HG03025 (cell line): ENCODE results near the gene LGALS7B.
"Not testable (repeated sequence)": the region's sequence is repeated elsewhere in the genome, so short reads cannot be mapped to it uniquely, and the experiment has no call there.

Experiments
- ATAC-seq: cut with Tn5 transposase; IDR thresholded peaks from one replicate; pipeline ENCODE4 v1.9.1; 2021; ENCODE audit warnings: mild to moderate bottlenecking, moderate library complexity; ENCODE audit not compliant: unreplicated experiment, low FRiP score

The LGALS7B gene

GRCh38 chr19:38788478-38789243 is at the start of gene LGALS7B:
Gene LGALS7B, plus strand, starts transcription at chr19:38789200. Its CDS starts 27 bp downstream, at chr19:38789227.
- ATAC-seq, result no peak

DNA sequence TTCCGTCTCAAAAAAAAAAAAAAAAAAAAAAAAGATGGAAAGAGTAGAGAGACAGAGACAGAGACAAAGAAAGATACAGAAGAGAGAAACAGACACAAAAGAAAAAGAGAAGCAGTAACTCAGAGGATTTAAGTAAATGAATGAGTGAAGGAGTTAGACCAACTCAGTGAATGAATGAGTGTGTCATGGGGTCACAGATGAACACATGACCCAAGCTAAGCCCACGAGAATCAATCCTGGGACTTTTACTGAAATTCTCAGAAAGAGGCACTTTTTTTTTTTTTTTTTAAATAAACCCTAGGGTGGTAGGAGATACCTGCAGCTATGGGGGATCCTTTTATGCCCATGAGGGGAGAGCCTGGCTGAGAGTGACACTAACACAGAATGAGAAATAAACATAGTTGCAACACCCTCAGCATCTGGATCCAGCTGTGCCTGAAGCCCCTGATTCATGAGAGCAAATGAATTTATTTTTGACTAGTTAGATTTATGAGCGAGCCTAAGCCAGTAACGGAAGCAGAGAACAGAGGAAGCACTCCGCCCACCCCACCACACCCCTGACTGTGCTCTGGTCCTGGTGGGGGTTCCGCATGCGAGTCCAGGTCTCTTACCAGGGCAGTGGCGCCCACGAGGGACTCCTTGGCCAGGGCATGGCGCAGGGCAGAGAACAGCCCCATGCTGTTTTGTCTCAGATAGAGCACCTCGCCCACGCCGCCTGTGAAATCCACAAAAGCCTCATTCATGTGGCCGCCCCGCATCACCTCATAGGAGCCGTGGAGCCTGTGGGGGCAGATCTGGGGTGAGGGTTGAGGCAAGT is 49.4 kb upstream of the LGALS7B start:
- ATAC-seq, result no peak

GRCh38 chr19:38740257-38740592 is 48.8 kb upstream of the LGALS7B start:
- no peak for ATAC-seq

- ATAC-seq, result no peak
Observed at GRCh38 chr19:38740932-38741331, 48.1 kb upstream of the LGALS7B start.

DNA sequence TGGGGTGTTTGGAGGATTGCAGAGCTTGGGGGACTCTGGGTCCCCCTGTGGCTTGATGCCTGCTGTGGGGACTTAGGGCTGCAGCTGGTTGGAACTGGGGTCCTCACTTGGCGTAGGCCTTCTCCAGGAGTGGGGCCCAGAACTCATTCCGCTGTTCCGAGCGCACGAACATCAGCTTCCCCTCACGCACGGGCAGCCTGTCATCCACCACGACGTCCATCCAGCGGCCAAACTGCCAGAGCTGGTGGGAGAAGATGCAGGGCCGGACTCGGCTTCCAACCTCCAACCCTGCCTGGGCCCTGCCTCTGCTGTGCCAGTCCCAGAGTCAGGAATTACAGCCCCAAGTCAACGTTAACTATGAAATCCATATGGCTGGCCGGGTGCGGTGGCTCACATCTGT is 47.3 kb upstream of the LGALS7B start:
- no peak for ATAC-seq

- no peak for ATAC-seq
Observed at GRCh38 chr19:38742296-38742695, 46.7 kb upstream of the LGALS7B start.

DNA sequence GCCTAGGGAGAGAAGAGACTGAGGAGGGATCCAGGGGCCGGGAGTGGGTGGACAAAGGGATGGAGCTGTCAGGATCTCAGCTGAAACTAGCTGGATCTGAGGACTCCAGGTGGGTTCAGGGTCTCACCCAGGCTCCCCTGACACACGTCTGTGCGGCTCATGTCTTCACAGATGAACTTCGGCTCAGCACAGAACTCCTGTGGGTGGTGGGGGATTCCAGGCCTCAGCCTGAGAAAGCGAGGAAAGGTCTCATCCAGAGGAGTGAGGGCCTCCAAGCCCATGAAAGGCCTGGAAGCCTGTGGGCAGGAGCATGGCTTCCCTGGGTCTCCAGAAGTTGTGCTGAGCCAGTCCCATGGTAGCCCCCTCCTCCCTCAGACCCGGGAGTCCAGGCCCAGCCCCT is 46.1 kb upstream of the LGALS7B start:
- no peak for ATAC-seq

DNA sequence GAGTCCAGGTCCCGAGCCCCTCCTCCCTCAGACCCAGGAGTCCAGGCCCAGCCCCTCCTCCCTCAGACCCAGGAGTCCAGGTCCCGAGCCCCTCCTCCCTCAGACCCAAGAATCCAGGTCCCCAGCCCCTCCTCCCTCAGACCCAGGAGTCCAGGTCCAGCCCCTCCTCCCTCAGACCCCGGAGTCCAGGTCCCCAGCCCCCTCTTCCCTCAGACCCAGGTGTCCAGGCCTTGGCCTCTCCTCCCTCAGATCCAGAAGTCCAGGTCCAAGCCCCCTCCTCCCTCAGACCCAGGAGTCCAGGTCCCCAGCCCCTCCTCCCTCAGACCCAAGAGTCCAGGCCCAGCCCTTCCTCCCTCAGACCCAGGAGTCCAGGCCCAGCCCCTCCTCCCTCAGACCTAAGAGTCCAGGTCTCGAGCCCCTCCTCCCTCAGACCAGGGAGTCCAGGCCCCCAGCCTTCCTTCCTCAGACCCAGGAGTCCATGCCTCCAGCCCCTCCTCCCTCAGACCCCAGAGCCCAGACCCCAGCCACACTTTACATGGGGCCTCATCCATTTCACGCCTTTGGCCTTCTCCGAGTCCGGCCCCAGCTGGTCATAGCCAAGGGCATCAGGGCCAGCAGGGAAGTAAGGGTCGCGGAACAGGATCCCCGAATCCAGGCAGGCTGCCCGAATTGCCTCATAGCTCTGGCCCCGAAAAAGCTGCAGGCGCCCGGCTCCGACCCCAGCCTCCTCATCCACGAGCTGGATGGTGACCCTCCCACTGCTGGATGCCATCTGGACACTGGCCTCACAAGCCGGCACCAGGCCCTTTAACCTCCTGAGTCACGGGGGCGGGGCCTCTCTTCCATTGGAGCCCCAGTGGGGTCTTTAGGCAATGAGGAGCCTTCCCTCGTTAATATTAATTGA is 45.4 kb upstream of the LGALS7B start:
- no peak for ATAC-seq

- no peak for ATAC-seq
Observed at GRCh38 chr19:38744298-38744681, 44.7 kb upstream of the LGALS7B start, which contains the start of gene CAPN12. Gene CAPN12, minus strand, starts transcription at chr19:38744474. Its CDS starts 309 bp downstream, at chr19:38744165.

GRCh38 chr19:38744874-38745273 is 44.1 kb upstream of the LGALS7B start:
- ATAC-seq, result no peak

- no peak for ATAC-seq
Observed at GRCh38 chr19:38745316-38745715, 43.7 kb upstream of the LGALS7B start.

- ATAC-seq, result not testable (repeated sequence)
Observed at GRCh38 chr19:38753783-38754182, 35.2 kb upstream of the LGALS7B start.

GRCh38 chr19:38754196-38754595 is 34.8 kb upstream of the LGALS7B start:
- not testable (repeated sequence) for ATAC-seq

DNA sequence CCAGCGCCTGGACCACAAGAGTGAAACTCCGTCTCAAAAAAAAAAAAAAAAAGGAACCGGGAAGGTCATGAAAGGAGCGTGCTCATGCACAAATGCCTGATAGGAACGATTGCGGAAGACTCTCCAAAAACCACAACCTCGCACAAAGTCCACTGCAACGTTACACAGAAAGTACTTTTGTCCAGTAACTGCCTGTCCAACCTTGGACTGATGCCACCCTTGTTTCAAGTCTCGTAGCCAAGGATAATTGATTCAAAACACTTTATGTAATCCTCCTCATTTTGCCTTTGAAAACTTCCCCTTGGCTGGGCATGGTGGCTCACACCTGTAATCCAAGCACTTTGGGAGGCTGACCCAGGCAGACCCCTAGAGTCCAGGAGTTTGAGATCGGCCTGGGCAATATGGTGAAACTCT is 29.4 kb upstream of the LGALS7B start:
- no peak for ATAC-seq

DNA sequence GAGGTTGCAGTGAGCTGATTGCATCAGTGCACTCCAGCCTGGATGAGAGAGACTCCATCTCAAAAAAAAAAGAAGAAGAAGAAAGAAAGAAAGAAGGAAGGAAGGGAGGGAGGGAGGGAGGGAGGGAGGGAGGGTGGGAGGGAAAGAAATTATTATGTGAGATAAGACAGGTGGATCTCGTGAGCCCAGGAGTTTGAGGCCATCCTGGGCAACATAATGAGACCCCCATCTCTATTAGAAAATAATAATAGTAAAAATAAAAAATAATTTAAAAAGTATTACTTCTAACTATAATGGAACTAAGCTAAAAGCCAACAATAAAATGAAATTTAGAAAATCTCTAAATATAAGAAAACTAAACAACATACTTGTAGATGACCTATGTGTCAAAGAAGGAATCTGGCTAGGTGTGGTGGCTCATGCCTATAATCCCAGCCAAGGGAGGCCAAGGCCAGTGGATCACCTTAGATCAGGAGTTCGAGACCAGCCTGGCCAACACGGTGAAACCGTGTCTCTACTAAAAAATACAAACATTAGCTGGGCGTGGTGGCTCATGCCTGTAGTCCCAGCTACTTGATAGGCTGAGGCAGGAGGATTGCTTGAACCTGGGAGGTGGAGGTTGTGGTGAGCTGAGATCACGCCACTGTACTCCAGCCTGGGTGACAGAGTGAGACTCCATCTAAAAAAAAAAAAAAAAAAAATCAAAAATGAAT is 28.0 kb upstream of the LGALS7B start:
- ATAC-seq, result not testable (repeated sequence)

DNA sequence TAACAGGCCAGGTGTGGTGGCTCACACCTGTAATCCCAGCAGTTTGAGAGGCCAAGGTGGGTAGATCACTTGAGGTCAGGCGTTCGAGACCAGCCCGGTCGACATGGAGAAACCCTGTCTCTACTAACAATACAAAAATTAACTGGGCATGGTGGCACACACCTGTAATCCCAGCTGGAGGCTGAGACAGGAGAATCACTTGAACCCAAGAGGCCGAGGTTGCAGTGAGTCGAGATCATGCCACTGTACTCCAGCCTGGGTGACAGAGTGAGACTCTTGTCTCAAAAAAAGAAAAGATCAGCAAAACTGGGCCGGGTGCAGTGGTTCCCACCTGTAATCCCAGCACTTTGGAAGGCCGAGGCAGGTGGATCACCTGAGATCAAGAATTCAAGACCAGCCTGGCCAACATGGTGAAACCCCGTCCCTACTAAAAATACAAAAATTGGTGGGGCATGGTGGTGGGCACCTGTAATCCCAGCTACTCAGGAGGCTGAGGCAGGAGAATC is 27.1 kb upstream of the LGALS7B start:
- ATAC-seq, result not testable (repeated sequence)

GRCh38 chr19:38763795-38764220 is 25.2 kb upstream of the LGALS7B start:
- ATAC-seq, result no peak

GRCh38 chr19:38765214-38765613 is 23.8 kb upstream of the LGALS7B start:
- no peak for ATAC-seq

GRCh38 chr19:38766276-38767047 is 22.5 kb upstream of the LGALS7B start:
- no peak for ATAC-seq
